Lung (tissue), 12 donors: Measurements from ENCODE around the gene MYH14. TPM values are rescaled to one million over a fixed set of nuclear protein-coding genes. Genes with fewer than 3 reads are reported as not detected.
"Not testable (repeated sequence)": the region's sequence is repeated elsewhere in the genome, so short reads cannot be mapped to it uniquely, and the experiment has no call there.

Experiments
- ATAC-seq: fragments of 200-7000 bp; cut with Tn5 transposase; one replicate; pipeline ENCODE4 v1.9.1; 2020; ENCODE audit warnings: moderate number of reproducible peaks; ENCODE audit not compliant: insufficient read depth, low FRiP score
- DNase-seq, 3 donors: peaks; one replicate each; pipeline ENCODE4 v3.0.0-alpha.2; 2013 to 2017
- H3K27ac ChIP-seq, 2 donors: one replicate each; pipeline ENCODE4 v1.5.1; 2013; ENCODE audit warnings: mild to moderate bottlenecking in 2 of 2, moderate library complexity in 2 of 2, control low read depth in 1 of 2, inconsistent platforms in 1 of 2, low read depth in 1 of 2, low read length in 1 of 2
- H3K27me3 ChIP-seq, 3 donors: one replicate each; pipeline ENCODE4 v1.5.1; 2013; ENCODE audit warnings: low read length in 2 of 3; ENCODE audit not compliant: control insufficient read depth in 3 of 3, insufficient read depth in 3 of 3
- H3K36me3 ChIP-seq, 4 donors: one replicate each; pipeline ENCODE4 v1.5.1; 2013; ENCODE audit warnings: low read length in 4 of 4, mild to moderate bottlenecking in 1 of 4, moderate library complexity in 1 of 4; ENCODE audit not compliant: control insufficient read depth in 4 of 4, insufficient read depth in 4 of 4
- H3K4me1 ChIP-seq, 5 donors: one replicate each; pipeline ENCODE4 v1.5.1; 2013; ENCODE audit warnings: low read length in 5 of 5, mild to moderate bottlenecking in 2 of 5, moderate library complexity in 1 of 5; ENCODE audit not compliant: control insufficient read depth in 5 of 5, insufficient read depth in 5 of 5
- H3K4me3 ChIP-seq: one replicate; pipeline ENCODE4 v1.5.1; 2013; ENCODE audit warnings: mild to moderate bottlenecking, control low read depth, moderate library complexity
- H3K9ac ChIP-seq, 2 donors: one replicate each; pipeline ENCODE4 v1.5.1; 2013; ENCODE audit warnings: low read length in 2 of 2, control low read depth in 1 of 2; ENCODE audit not compliant: insufficient read depth in 1 of 2
- H3K9me3 ChIP-seq, 4 donors: one replicate each; pipeline ENCODE4 v1.5.1; 2013; ENCODE audit warnings: low read length in 3 of 4, mild to moderate bottlenecking in 1 of 4, moderate library complexity in 1 of 4; ENCODE audit not compliant: control insufficient read depth in 4 of 4, insufficient read depth in 3 of 4
- CTCF ChIP-seq: IDR thresholded peaks from 2 replicates; pipeline ENCODE4 v1.5.1; 2012; ENCODE audit warnings: mild to moderate bottlenecking; ENCODE audit errors: control extremely low read depth, extremely low read depth
- WGBS, 2 donors: extraction: QIAGEN DNeasy Blood & Tissue Kit; methylation state at CpG; one replicate each; pipeline ENCODE4 v1.1.7; 2013; 5-methylcytosine and 5-hydroxymethylcytosine counted together
- polyA plus RNA-seq, 2 donors: library from polyadenylated mRNA; stranded (reverse); fragments of 200-250 nt; gene quantifications; one replicate each; pipeline ENCODE4 v1.2.1, GENCODE V29; 2013
- total RNA-seq, 2 donors: library from RNA; depleted of rRNA in 1 of 2; stranded (reverse); fragments of >200 nt in 1 of 2; gene quantifications; one replicate each; pipeline ENCODE4 v1.2.1, GENCODE V29; 2014 to 2021
- donor health status: control.
- donor health status: control.
- donor health status: Bipolar disorder and iron deficiency.
- donor health status: healthy.
- donor health status: DM: yes; HTN: yes; CAD: no.

MYH14 gene
- total and polyA plus RNA-seq, 4 donors = 48.3 to 159 (median 98.6) TPM

- Histone ChIP-seq H3K4me1 (no peaks in the 10 kb centered on the region), H3K9ac (no peak overlapping the region), H3K9me3 (peaks cover 0 to 12% (median 2%) of the 10 kb centered on the region in 4 donors), H3K27me3 (no peaks in the 10 kb centered on the region), H3K4me3 (no peak overlapping the region), H3K36me3 (peaks cover 4 to 23% (median 13%) of the 10 kb centered on the region in 4 donors), H3K27ac (no peak overlapping the region)
- no peak for TF ChIP-seq CTCF
- ATAC-seq (no peak), DNase-seq (no peak)
- 72% methylated on average over 7 of the region's 7 CpGs for WGBS, 2 donors
Observed at GRCh38 chr19:50226536-50226935, 23.1 kb downstream of the MYH14 start.

- H3K27me3 ChIP-seq, DNase-seq, H3K27ac ChIP-seq, H3K4me3 ChIP-seq, ATAC-seq, H3K9ac ChIP-seq, H3K4me1 ChIP-seq: not testable (repeated sequence)
- peaks cover 0 to 10% (median 2%) of the 10 kb centered on the region in 4 donors for H3K9me3 ChIP-seq
- H3K36me3 ChIP-seq = peaks cover 3 to 18% (median 11%) of the 10 kb centered on the region in 4 donors
- WGBS, 2 donors = 81 to 86% methylated on average over 7 of the region's 7 CpGs
Observed at GRCh38 chr19:50228153-50228552, 24.7 kb downstream of the MYH14 start.

- no peak for TF ChIP-seq CTCF
Observed at GRCh38 chr19:50230379-50231351, 27.2 kb downstream of the MYH14 start.

GRCh38 chr19:50231417-50231816 is 28.0 kb downstream of the MYH14 start:
- WGBS, 2 donors = 81 to 88% methylated on average over 3 of the region's 3 CpGs
- not testable (repeated sequence) for H3K9ac ChIP-seq, H3K27ac ChIP-seq, H3K27me3 ChIP-seq, H3K36me3 ChIP-seq, ATAC-seq, H3K9me3 ChIP-seq, DNase-seq, H3K4me3 ChIP-seq
- peaks cover 0 to 17% (median 5%) of the 10 kb centered on the region in 5 donors for H3K4me1 ChIP-seq

More at GRCh38 chr19:50230379-50231351, 27.2 kb downstream of the MYH14 start:
- DNase-seq = peak in 1 of 3 donors; percentile 11
- peaks cover 0 to 17% (median 2%) of the 10 kb centered on the region in 5 donors for H3K4me1 ChIP-seq
- no peak overlapping the region for H3K4me3 ChIP-seq
- no peak overlapping the region for H3K9ac ChIP-seq
- 80% methylated on average over 51 to 56 of the region's 56 CpGs for WGBS, 2 donors
- H3K9me3 ChIP-seq = peaks cover 0 to 3% (median 0%) of the 10 kb centered on the region in 4 donors
- no peak overlapping the region for H3K27ac ChIP-seq
- no peak for ATAC-seq
- no peaks in the 10 kb centered on the region for H3K36me3 ChIP-seq
- H3K27me3 ChIP-seq = no peaks in the 10 kb centered on the region
